NCI-H1694 (cell line): Measurements from ENCODE around the gene PRKCZ.
"Not testable (repeated sequence)": the region's sequence is repeated elsewhere in the genome, so short reads cannot be mapped to it uniquely, and the experiment has no call there.

Experiments
- DNase-seq: peaks from one replicate; lab custom pipeline; 2025; lab: John Stamatoyannopoulos, UW

The PRKCZ gene

GRCh38 chr1:2102753-2103152 is 52.5 kb downstream of the PRKCZ start:
- DNase-seq: no peak

- no peak for DNase-seq
These were observed 53.2 kb downstream of the PRKCZ start for GRCh38 chr1:2103266-2103900.

- DNase-seq: no peak
These were observed 53.8 kb downstream of the PRKCZ start for GRCh38 chr1:2103901-2104590.

- no peak for DNase-seq
These were observed 54.6 kb downstream of the PRKCZ start for GRCh38 chr1:2104621-2105427.

GRCh38 chr1:2105781-2106524 is 55.7 kb downstream of the PRKCZ start:
- DNase-seq: no peak

- DNase-seq: no peak
These were observed 56.6 kb downstream of the PRKCZ start for GRCh38 chr1:2106659-2107405.

- no peak for DNase-seq
These were observed 57.5 kb downstream of the PRKCZ start for GRCh38 chr1:2107586-2108212.

- DNase-seq: no peak
These were observed 58.1 kb downstream of the PRKCZ start for GRCh38 chr1:2108213-2108876.

- no peak for DNase-seq
These were observed 58.8 kb downstream of the PRKCZ start for GRCh38 chr1:2108877-2109580.

- DNase-seq: no peak
These were observed 59.4 kb downstream of the PRKCZ start for GRCh38 chr1:2109581-2110021.

GRCh38 chr1:2110191-2110737 is 60.1 kb downstream of the PRKCZ start:
- no peak for DNase-seq

GRCh38 chr1:2110738-2111673 is 60.8 kb downstream of the PRKCZ start:
- DNase-seq: no peak

- DNase-seq: no peak
These were observed 61.4 kb downstream of the PRKCZ start for GRCh38 chr1:2111674-2112035.

- no peak for DNase-seq
These were observed 62.1 kb downstream of the PRKCZ start for GRCh38 chr1:2112280-2112701.

- DNase-seq: no peak
These were observed 63.5 kb downstream of the PRKCZ start for GRCh38 chr1:2113620-2114135.

GRCh38 chr1:2114635-2115007 is 64.4 kb downstream of the PRKCZ start:
- DNase-seq: not testable (repeated sequence)

- DNase-seq: no peak
These were observed 64.9 kb downstream of the PRKCZ start for GRCh38 chr1:2115008-2115641.
